Measurements from ENCODE around the gene STIM1.
"Not testable (repeated sequence)": the region's sequence is repeated elsewhere in the genome, so short reads cannot be mapped to it uniquely, and the experiment has no call there.

The STIM1 gene

GRCh38 chr11:3877364-3878257, 22.1 kb downstream of the STIM1 start:
- no peak overlapping the region for H3K4me3 ChIP-seq (ENCODE audit: low read length)
- no peak for DNase-seq (ENCODE audit: low read depth, low spot score)

- H3K4me3 ChIP-seq (ENCODE audit: low read length): no peak overlapping the region
- no peak for DNase-seq (ENCODE audit: low read depth, low spot score)
These were observed 22.8 kb downstream of the STIM1 start for GRCh38 chr11:3878258-3878584.

- no peak overlapping the region for H3K4me3 ChIP-seq (ENCODE audit: low read length)
- DNase-seq (ENCODE audit: low read depth, low spot score): no peak
These were observed 23.9 kb downstream of the STIM1 start for GRCh38 chr11:3879216-3879966.

- H3K4me3 ChIP-seq (ENCODE audit: low read length): no peak overlapping the region
- DNase-seq (ENCODE audit: low read depth, low spot score): no peak
These were observed 24.6 kb downstream of the STIM1 start for GRCh38 chr11:3879967-3880542.

GRCh38 chr11:3880724-3881123, 25.3 kb downstream of the STIM1 start:
- no peak for DNase-seq (ENCODE audit: low read depth, low spot score)
- no peak overlapping the region for H3K4me3 ChIP-seq (ENCODE audit: low read length)

GRCh38 chr11:3882655-3883054, 27.2 kb downstream of the STIM1 start:
- DNase-seq (ENCODE audit: low read depth, low spot score): no peak

GRCh38 chr11:3885855-3886254, 30.4 kb downstream of the STIM1 start:
- no peak overlapping the region for H3K4me3 ChIP-seq (ENCODE audit: low read length)
- no peak for DNase-seq (ENCODE audit: low read depth, low spot score)

More at GRCh38 chr11:3882655-3883054, 27.2 kb downstream of the STIM1 start:
- no peak overlapping the region for H3K4me3 ChIP-seq (ENCODE audit: low read length)

- no peak overlapping the region for H3K4me3 ChIP-seq (ENCODE audit: low read length)
- no peak for DNase-seq (ENCODE audit: low read depth, low spot score)
These were observed 31.5 kb downstream of the STIM1 start for GRCh38 chr11:3886985-3887384.

GRCh38 chr11:3888876-3889275, 33.4 kb downstream of the STIM1 start:
- no peak overlapping the region for H3K4me3 ChIP-seq (ENCODE audit: low read length)

GRCh38 chr11:3890014-3890413, 34.5 kb downstream of the STIM1 start:
- no peak for DNase-seq (ENCODE audit: low read depth, low spot score)
- no peak overlapping the region for H3K4me3 ChIP-seq (ENCODE audit: low read length)

More at GRCh38 chr11:3888876-3889275, 33.4 kb downstream of the STIM1 start:
- DNase-seq (ENCODE audit: low read depth, low spot score): no peak

GRCh38 chr11:3890806-3891205, 35.3 kb downstream of the STIM1 start:
- no peak overlapping the region for H3K4me3 ChIP-seq (ENCODE audit: low read length)
- DNase-seq (ENCODE audit: low read depth, low spot score): no peak

GRCh38 chr11:3891751-3892150, 36.3 kb downstream of the STIM1 start:
- DNase-seq (ENCODE audit: low read depth, low spot score): no peak
- no peak overlapping the region for H3K4me3 ChIP-seq (ENCODE audit: low read length)

- no peak for DNase-seq (ENCODE audit: low read depth, low spot score)
- H3K4me3 ChIP-seq (ENCODE audit: low read length): no peak overlapping the region
These were observed 36.7 kb downstream of the STIM1 start for GRCh38 chr11:3892156-3892555.

GRCh38 chr11:3893311-3893710, 37.8 kb downstream of the STIM1 start:
- H3K4me3 ChIP-seq (ENCODE audit: low read length): no peak overlapping the region
- DNase-seq (ENCODE audit: low read depth, low spot score): no peak

GRCh38 chr11:3894128-3894731, 38.8 kb downstream of the STIM1 start:
- no peak overlapping the region for H3K4me3 ChIP-seq (ENCODE audit: low read length)

GRCh38 chr11:3896644-3897043, 41.2 kb downstream of the STIM1 start:
- DNase-seq (ENCODE audit: low read depth, low spot score): no peak
- H3K4me3 ChIP-seq (ENCODE audit: low read length): no peak overlapping the region

More at GRCh38 chr11:3894128-3894731, 38.8 kb downstream of the STIM1 start:
- DNase-seq (ENCODE audit: low read depth, low spot score): peak; percentile 57

- not testable (repeated sequence) for DNase-seq (ENCODE audit: low read depth, low spot score); H3K4me3 ChIP-seq (ENCODE audit: low read length)
These were observed 44.8 kb downstream of the STIM1 start for GRCh38 chr11:3900230-3900629.

GRCh38 chr11:3901249-3902025, 46.0 kb downstream of the STIM1 start:
- no peak for DNase-seq (ENCODE audit: low read depth, low spot score)
- H3K4me3 ChIP-seq (ENCODE audit: low read length): no peak overlapping the region

- DNase-seq (ENCODE audit: low read depth, low spot score): no peak
- no peak overlapping the region for H3K4me3 ChIP-seq (ENCODE audit: low read length)
These were observed 47.0 kb downstream of the STIM1 start for GRCh38 chr11:3902441-3902840.

Measured in Jurkat, Clone E6-1 (cell line).